HepG2 (cell line): ENCODE measurements around the gene NDUFB10. TPM values are rescaled to one million over a fixed set of nuclear protein-coding genes. Genes with fewer than 3 reads are reported as not detected.

Experiments used
- ATF7-NPFF ChIP-seq: sonication (generic); formaldehyde crosslinking; IDR thresholded peaks from 2 replicates; pipeline ENCODE4 v1.8.1; 2023; ENCODE audit warnings: mild to moderate bottlenecking, low read depth, missing genetic modification reagents, moderate library complexity
- SYNCRIP ChIP-seq: fragments of 200-400 bp; formaldehyde crosslinking; IDR thresholded peaks from 2 replicates; pipeline ENCODE4 v1.6.1; 2018; ENCODE audit warnings: mild to moderate bottlenecking, low read depth, low read length; ENCODE audit not compliant: insufficient read depth
- ZKSCAN1 ChIP-seq: fragments of 150-350 bp; IDR thresholded peaks from 2 replicates; pipeline ENCODE4 v1.6.1; 2014; ENCODE audit warnings: low read length
- ZNF703 ChIP-seq: sonication (generic); formaldehyde crosslinking; IDR thresholded peaks from 2 replicates; pipeline ENCODE4 v1.5.1; 2020; ENCODE audit warnings: missing genetic modification reagents, mild to moderate bottlenecking, moderate library complexity, borderline replicate concordance
- ZNF850 ChIP-seq: sonication (generic); formaldehyde crosslinking; conservative IDR thresholded peaks from 2 replicates; pipeline ENCODE4 v1.9.0; 2021; ENCODE audit warnings: mild to moderate bottlenecking, missing genetic modification reagents
- polyA plus RNA-seq, 8 experiments: library from polyadenylated mRNA; depleted of rRNA in 3 of 8; stranded (reverse) in 7 of 8; unstranded in 1 of 8; fragments of >200 nt; fragmentation: Illumina TruSeq in 4 of 8; extraction: Trizol in 4 of 8; gene quantifications; 2 replicates each; pipeline versions ENCODE4 v1.2.1 to v1.2.3, GENCODE V29; 2011 to 2016; ENCODE audit warnings: low read depth in 4 of 8, missing spikeins in 1 of 8, mixed read lengths in 1 of 8; ENCODE audit not compliant: insufficient read depth in 1 of 8
- total RNA-seq, 5 experiments: library from RNA; depleted of rRNA; stranded (reverse); fragments of >200 nt; fragmentation: Illumina TruSeq; extraction: Trizol; gene quantifications; 2 replicates each; pipeline ENCODE4 v1.2.3, GENCODE V29; 2016; ENCODE audit warnings: low read depth in 1 of 5
- TF ChIP-seq, protein P1 (sequence below): IDR thresholded peaks from 2 replicates; pipeline ENCODE4 v1.6.1; 2012; ENCODE audit warnings: low read length, improper control_type of control experiment
- TF ChIP-seq, protein P2 (sequence below): sonication (generic); formaldehyde crosslinking; conservative IDR thresholded peaks from 2 replicates; pipeline ENCODE4 v1.4.0; 2020; ENCODE audit warnings: missing genetic modification reagents
- TF ChIP-seq, protein P3 (sequence below): sonication (generic); formaldehyde crosslinking; IDR thresholded peaks from 2 replicates; pipeline ENCODE4 v1.4.0; 2020; ENCODE audit warnings: mild to moderate bottlenecking, low read depth, missing genetic modification reagents
- TF ChIP-seq, protein P4 (sequence below): sonication (generic); formaldehyde crosslinking; IDR thresholded peaks from 2 replicates; pipeline ENCODE4 v1.4.0; 2020; ENCODE audit warnings: mild to moderate bottlenecking, low read depth, missing genetic modification reagents
- TF ChIP-seq, protein P5 (sequence below): sonication (generic); formaldehyde crosslinking; IDR thresholded peaks from 2 replicates; pipeline ENCODE4 v1.5.1; 2020; ENCODE audit warnings: mild to moderate bottlenecking, missing genetic modification reagents, moderate library complexity
- TF ChIP-seq, protein P6 (sequence below): sonication (generic); formaldehyde crosslinking; IDR thresholded peaks from 2 replicates; pipeline ENCODE4 v1.4.0; 2020; ENCODE audit warnings: missing genetic modification reagents, mild to moderate bottlenecking, borderline replicate concordance

Gene NDUFB10
- total and polyA plus RNA-seq, 2 of the 13 experiments (the other 11 are each of a cell fraction or from before 2014, with no cell fraction given): 68.6 to 157 TPM

GRCh38 chr16:1983544-1984346 is 24.4 kb downstream of the NDUFB10 start, which contains the start of gene GFER (continued):
- TF ChIP-seq SYNCRIP: no peak
- TF ChIP-seq, protein P1, sequence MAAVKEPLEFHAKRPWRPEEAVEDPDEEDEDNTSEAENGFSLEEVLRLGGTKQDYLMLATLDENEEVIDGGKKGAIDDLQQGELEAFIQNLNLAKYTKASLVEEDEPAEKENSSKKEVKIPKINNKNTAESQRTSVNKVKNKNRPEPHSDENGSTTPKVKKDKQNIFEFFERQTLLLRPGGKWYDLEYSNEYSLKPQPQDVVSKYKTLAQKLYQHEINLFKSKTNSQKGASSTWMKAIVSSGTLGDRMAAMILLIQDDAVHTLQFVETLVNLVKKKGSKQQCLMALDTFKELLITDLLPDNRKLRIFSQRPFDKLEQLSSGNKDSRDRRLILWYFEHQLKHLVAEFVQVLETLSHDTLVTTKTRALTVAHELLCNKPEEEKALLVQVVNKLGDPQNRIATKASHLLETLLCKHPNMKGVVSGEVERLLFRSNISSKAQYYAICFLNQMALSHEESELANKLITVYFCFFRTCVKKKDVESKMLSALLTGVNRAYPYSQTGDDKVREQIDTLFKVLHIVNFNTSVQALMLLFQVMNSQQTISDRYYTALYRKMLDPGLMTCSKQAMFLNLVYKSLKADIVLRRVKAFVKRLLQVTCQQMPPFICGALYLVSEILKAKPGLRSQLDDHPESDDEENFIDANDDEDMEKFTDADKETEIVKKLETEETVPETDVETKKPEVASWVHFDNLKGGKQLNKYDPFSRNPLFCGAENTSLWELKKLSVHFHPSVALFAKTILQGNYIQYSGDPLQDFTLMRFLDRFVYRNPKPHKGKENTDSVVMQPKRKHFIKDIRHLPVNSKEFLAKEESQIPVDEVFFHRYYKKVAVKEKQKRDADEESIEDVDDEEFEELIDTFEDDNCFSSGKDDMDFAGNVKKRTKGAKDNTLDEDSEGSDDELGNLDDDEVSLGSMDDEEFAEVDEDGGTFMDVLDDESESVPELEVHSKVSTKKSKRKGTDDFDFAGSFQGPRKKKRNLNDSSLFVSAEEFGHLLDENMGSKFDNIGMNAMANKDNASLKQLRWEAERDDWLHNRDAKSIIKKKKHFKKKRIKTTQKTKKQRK: no peak
- TF ChIP-seq, protein P2, sequence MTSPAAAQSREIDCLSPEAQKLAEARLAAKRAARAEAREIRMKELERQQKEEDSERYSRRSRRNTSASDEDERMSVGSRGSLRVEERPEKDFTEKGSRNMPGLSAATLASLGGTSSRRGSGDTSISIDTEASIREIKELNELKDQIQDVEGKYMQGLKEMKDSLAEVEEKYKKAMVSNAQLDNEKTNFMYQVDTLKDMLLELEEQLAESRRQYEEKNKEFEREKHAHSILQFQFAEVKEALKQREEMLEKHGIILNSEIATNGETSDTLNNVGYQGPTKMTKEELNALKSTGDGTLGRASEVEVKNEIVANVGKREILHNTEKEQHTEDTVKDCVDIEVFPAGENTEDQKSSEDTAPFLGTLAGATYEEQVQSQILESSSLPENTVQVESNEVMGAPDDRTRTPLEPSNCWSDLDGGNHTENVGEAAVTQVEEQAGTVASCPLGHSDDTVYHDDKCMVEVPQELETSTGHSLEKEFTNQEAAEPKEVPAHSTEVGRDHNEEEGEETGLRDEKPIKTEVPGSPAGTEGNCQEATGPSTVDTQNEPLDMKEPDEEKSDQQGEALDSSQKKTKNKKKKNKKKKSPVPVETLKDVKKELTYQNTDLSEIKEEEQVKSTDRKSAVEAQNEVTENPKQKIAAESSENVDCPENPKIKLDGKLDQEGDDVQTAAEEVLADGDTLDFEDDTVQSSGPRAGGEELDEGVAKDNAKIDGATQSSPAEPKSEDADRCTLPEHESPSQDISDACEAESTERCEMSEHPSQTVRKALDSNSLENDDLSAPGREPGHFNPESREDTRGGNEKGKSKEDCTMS: no peak
- TF ChIP-seq ZNF850 (CRISPR knock-in tag): no peak
- TF ChIP-seq, protein P3, sequence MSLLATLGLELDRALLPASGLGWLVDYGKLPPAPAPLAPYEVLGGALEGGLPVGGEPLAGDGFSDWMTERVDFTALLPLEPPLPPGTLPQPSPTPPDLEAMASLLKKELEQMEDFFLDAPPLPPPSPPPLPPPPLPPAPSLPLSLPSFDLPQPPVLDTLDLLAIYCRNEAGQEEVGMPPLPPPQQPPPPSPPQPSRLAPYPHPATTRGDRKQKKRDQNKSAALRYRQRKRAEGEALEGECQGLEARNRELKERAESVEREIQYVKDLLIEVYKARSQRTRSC (CRISPR knock-in tag): no peak
- TF ChIP-seq ATF7-NPFF (CRISPR knock-in tag): peak; percentile 74
- TF ChIP-seq, protein P4, sequence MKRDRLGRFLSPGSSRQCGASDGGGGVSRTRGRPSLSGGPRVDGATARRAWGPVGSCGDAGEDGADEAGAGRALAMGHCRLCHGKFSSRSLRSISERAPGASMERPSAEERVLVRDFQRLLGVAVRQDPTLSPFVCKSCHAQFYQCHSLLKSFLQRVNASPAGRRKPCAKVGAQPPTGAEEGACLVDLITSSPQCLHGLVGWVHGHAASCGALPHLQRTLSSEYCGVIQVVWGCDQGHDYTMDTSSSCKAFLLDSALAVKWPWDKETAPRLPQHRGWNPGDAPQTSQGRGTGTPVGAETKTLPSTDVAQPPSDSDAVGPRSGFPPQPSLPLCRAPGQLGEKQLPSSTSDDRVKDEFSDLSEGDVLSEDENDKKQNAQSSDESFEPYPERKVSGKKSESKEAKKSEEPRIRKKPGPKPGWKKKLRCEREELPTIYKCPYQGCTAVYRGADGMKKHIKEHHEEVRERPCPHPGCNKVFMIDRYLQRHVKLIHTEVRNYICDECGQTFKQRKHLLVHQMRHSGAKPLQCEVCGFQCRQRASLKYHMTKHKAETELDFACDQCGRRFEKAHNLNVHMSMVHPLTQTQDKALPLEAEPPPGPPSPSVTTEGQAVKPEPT (CRISPR knock-in tag): peak; percentile 32; the same call in 1 of the 2 replicates
- no peak for TF ChIP-seq ZKSCAN1
- TF ChIP-seq, protein P5, sequence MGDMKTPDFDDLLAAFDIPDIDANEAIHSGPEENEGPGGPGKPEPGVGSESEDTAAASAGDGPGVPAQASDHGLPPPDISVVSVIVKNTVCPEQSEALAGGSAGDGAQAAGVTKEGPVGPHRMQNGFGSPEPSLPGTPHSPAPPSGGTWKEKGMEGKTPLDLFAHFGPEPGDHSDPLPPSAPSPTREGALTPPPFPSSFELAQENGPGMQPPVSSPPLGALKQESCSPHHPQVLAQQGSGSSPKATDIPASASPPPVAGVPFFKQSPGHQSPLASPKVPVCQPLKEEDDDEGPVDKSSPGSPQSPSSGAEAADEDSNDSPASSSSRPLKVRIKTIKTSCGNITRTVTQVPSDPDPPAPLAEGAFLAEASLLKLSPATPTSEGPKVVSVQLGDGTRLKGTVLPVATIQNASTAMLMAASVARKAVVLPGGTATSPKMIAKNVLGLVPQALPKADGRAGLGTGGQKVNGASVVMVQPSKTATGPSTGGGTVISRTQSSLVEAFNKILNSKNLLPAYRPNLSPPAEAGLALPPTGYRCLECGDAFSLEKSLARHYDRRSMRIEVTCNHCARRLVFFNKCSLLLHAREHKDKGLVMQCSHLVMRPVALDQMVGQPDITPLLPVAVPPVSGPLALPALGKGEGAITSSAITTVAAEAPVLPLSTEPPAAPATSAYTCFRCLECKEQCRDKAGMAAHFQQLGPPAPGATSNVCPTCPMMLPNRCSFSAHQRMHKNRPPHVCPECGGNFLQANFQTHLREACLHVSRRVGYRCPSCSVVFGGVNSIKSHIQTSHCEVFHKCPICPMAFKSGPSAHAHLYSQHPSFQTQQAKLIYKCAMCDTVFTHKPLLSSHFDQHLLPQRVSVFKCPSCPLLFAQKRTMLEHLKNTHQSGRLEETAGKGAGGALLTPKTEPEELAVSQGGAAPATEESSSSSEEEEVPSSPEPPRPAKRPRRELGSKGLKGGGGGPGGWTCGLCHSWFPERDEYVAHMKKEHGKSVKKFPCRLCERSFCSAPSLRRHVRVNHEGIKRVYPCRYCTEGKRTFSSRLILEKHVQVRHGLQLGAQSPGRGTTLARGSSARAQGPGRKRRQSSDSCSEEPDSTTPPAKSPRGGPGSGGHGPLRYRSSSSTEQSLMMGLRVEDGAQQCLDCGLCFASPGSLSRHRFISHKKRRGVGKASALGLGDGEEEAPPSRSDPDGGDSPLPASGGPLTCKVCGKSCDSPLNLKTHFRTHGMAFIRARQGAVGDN (CRISPR knock-in tag): peak; percentile 81
- TF ChIP-seq ZNF703 (CRISPR knock-in tag): no peak; the same call in 1 of the 2 replicates
- TF ChIP-seq, protein P6, sequence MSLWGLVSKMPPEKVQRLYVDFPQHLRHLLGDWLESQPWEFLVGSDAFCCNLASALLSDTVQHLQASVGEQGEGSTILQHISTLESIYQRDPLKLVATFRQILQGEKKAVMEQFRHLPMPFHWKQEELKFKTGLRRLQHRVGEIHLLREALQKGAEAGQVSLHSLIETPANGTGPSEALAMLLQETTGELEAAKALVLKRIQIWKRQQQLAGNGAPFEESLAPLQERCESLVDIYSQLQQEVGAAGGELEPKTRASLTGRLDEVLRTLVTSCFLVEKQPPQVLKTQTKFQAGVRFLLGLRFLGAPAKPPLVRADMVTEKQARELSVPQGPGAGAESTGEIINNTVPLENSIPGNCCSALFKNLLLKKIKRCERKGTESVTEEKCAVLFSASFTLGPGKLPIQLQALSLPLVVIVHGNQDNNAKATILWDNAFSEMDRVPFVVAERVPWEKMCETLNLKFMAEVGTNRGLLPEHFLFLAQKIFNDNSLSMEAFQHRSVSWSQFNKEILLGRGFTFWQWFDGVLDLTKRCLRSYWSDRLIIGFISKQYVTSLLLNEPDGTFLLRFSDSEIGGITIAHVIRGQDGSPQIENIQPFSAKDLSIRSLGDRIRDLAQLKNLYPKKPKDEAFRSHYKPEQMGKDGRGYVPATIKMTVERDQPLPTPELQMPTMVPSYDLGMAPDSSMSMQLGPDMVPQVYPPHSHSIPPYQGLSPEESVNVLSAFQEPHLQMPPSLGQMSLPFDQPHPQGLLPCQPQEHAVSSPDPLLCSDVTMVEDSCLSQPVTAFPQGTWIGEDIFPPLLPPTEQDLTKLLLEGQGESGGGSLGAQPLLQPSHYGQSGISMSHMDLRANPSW (CRISPR knock-in tag): no peak
